ENCODE data around the gene CCNJ. TPM values are rescaled to one million over a fixed set of nuclear protein-coding genes. Genes with fewer than 3 reads are reported as not detected.

Gene CCNJ
- total RNA-seq, 2 experiments from 2014 or later = 4.3 to 4.4 TPM

- H3K9me3 Mint-ChIP-seq = peaks cover 4% of the 10 kb centered on the region
- peaks cover 46% of the 10 kb centered on the region for H3K27me3 Mint-ChIP-seq
- no peak for DNase-seq
- intact Hi-C loops (cut with micrococcal nuclease) = loop anchor here (5.0 kb wide), 1 partner anchor 493 kb away; the partner anchor contains the start of gene TM9SF3
- H3K36me3 Mint-ChIP-seq = peaks cover 12% of the 10 kb centered on the region
- ChIA-PET POLR2A (no interaction called here), CTCF (interaction anchor here (0.5 kb wide), 1 partner anchor 1049 kb away, joined by 3 read pairs; no protein-coding TSS in a partner anchor)
- H3K27ac Mint-ChIP-seq = no peak overlapping the region
- H3K4me1 Mint-ChIP-seq (ENCODE audit: low read depth) = peaks cover 12% of the 10 kb centered on the region
- H3K4me3 Mint-ChIP-seq = no peak overlapping the region
These were observed 50.6 kb downstream of the CCNJ start for GRCh38 chr10:96093948-96094347.

GRCh38 chr10:96096958-96097357 lies 53.6 kb downstream of the CCNJ start:
- Mint-ChIP-seq H3K4me3 (no peak overlapping the region), H3K4me1 (ENCODE audit: low read depth) (no peaks in the 10 kb centered on the region), H3K36me3 (peaks cover 8% of the 10 kb centered on the region), H3K9me3 (peaks cover 4% of the 10 kb centered on the region), H3K27me3 (peaks cover 67% of the 10 kb centered on the region), H3K27ac (no peak overlapping the region)
- ChIA-PET POLR2A (no interaction called here), CTCF (no interaction called here)
- no peak for DNase-seq
- intact Hi-C loops (cut with micrococcal nuclease) = no loop called here

GRCh38 chr10:96097865-96098264 lies 54.5 kb downstream of the CCNJ start:
- POLR2A ChIA-PET = no interaction called here
- peaks cover 8% of the 10 kb centered on the region for H3K36me3 Mint-ChIP-seq
- H3K27me3 Mint-ChIP-seq = peaks cover 66% of the 10 kb centered on the region

GRCh38 chr10:96107623-96108038 lies 64.2 kb downstream of the CCNJ start:
- Mint-ChIP-seq H3K4me3 (no peak overlapping the region), H3K27ac (no peak overlapping the region), H3K4me1 (ENCODE audit: low read depth) (no peaks in the 10 kb centered on the region), H3K9me3 (peaks cover 4% of the 10 kb centered on the region), H3K36me3 (peaks cover 11% of the 10 kb centered on the region), H3K27me3 (peaks cover 56% of the 10 kb centered on the region)
- no peak for DNase-seq
- ChIA-PET CTCF (interaction anchor here (0.6 kb wide), 1 partner anchor 243 kb away, joined by 3 read pairs; no protein-coding TSS in a partner anchor), POLR2A (no interaction called here)
- intact Hi-C loops (cut with micrococcal nuclease) = no loop called here

More at GRCh38 chr10:96097865-96098264, 54.5 kb downstream of the CCNJ start:
- no peak overlapping the region for H3K4me3 Mint-ChIP-seq
- no peak for DNase-seq
- H3K27ac Mint-ChIP-seq = no peak overlapping the region
- H3K4me1 Mint-ChIP-seq (ENCODE audit: low read depth) = no peaks in the 10 kb centered on the region
- peaks cover 4% of the 10 kb centered on the region for H3K9me3 Mint-ChIP-seq
- CTCF ChIA-PET = no interaction called here
- intact Hi-C loops (cut with micrococcal nuclease) = no loop called here

Small RNA genes within 50 kb of the gene (microRNA-seq; reads per million reads assigned to microRNA genes)
- gene MIR3157 (ENCODE audit: borderline microRNAs expressed, borderline number of aligned reads, borderline replicate concordance) = 38.1 reads per million, percentile 53 among the genes with 10 or more reads in this experiment

Other genes starting within 250 kb of the CCNJ start
- under 1 TPM in 1 of 2 experiments, not detected in 1; 0.15 TPM for gene CC2D2B, start 135.6 kb upstream of the CCNJ start, total RNA-seq
- 10 to 100 TPM in 1 of 2 experiments, 1 to 10 TPM in 1; 9.6 to 13.3 TPM for gene ZNF518A, start 86.7 kb downstream of the CCNJ start, total RNA-seq
- not detected for gene BLNK, start 228.0 kb downstream of the CCNJ start, total RNA-seq